ENCODE data around the gene CFAP141.

The CFAP141 gene

DNA sequence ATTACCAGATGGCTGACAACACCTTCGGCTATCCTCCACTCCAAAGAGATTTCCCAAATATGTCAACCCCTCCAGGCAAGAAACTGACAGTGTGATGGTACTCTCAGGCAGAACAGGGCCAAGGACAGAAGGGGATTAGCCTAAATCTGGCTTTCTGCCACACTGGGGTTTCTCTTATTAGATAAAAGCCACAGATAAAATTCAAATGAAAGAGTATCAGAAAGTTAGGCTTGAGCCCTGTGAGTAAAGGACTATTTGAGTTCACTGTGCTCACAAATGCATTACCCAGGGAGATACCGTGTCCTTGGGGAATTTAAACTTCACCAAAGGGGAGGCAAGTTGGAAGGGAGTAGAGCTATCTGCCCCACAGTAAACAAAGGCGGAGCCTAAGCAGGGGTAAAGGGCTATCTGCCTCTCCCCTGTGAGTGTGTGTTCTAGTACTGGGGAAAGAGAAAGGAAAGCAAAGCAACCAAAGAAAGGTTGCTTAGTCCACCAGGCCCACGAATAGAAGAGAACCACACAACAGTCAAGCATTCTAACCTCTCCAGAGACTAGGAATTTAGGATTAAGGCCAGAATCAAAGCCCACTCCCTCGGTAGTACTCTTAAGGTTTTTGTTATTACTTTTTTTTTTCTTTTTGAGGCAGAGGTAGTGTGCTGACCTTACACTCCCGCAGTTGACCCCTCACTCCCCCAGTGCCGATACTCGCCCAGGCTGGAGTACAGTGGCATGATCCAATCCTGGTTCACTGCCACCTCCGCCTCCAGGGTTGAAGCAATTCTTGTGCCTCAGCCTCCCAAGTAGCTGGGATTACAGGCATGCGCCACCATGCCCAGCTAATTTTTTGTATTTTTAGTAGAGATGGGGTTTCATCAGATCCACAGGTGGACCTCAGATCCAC, 27.0 kb downstream of the CFAP141 start:
- H3K9ac ChIP-seq (ENCODE audit: low read length), result no peak overlapping the region
- H3K4me1 ChIP-seq (ENCODE audit: control insufficient read depth, insufficient read depth, low read length), result peaks cover 7% of the 10 kb centered on the region
- H3K36me3 ChIP-seq (ENCODE audit: control insufficient read depth, insufficient read depth, low read length), result peaks cover 6% of the 10 kb centered on the region
- H3K4me3 ChIP-seq (ENCODE audit: low read length), result peak overlapping the region; percentile 22
- no peaks in the 10 kb centered on the region for H3K27me3 ChIP-seq (ENCODE audit: control insufficient read depth, insufficient read depth, low read length)
- H3K27ac ChIP-seq (ENCODE audit: low read depth, low read length), result no peak overlapping the region

DNA sequence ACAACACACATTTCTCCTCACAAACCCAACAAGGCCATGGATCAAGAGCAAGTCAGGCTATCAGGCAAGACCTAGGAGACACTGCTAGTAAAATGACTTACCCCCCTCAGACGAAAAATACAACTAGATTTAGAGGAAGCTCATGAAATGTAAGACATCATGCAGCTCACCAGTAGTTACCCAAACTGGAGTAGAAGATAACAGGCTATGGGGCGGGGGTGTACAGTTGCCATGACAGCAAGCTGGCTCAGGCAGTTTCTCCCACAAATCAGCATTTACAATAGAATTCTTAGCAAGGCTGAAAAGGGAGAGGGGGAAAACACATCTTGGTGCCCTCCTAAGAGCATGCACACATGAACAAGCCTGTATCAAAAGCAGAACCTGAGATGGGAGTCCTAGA, 28.1 kb downstream of the CFAP141 start:
- H3K4me3 ChIP-seq (ENCODE audit: low read length), result no peak overlapping the region
- no peak overlapping the region for H3K27ac ChIP-seq (ENCODE audit: low read depth, low read length)
- H3K27me3 ChIP-seq (ENCODE audit: control insufficient read depth, insufficient read depth, low read length), result no peaks in the 10 kb centered on the region

DNA sequence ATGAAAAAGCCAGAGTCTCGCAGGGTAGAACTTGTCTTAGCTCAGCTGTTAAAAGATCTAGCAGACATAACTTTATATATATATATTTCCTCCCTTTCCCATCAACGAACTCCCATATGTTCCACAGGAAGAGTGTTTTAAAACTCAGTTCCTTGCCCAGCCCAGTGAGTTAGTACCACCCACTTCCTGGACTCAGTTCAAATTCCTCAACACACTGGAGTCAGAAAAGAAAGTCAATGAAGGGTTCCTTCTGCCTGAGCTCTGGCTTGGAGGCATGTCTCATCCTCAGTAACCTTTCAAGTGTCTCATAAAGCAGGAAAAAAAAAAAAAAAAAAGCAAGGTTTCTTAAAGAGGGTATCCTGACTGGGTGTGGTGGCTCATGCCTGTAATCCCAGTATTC, 29.8 kb downstream of the CFAP141 start:
- H3K9ac ChIP-seq (ENCODE audit: low read length), result no peak overlapping the region
- H3K4me1 ChIP-seq (ENCODE audit: control insufficient read depth, insufficient read depth, low read length), result peaks cover 3% of the 10 kb centered on the region
- H3K27ac ChIP-seq (ENCODE audit: low read depth, low read length), result no peak overlapping the region
- H3K36me3 ChIP-seq (ENCODE audit: control insufficient read depth, insufficient read depth, low read length), result peaks cover 19% of the 10 kb centered on the region
- H3K4me3 ChIP-seq (ENCODE audit: low read length), result no peak overlapping the region
- no peaks in the 10 kb centered on the region for H3K27me3 ChIP-seq (ENCODE audit: control insufficient read depth, insufficient read depth, low read length)

More for the DNA sequence above, 28.1 kb downstream of the CFAP141 start:
- Histone ChIP-seq H3K9ac (ENCODE audit: low read length) (no peak overlapping the region), H3K36me3 (ENCODE audit: control insufficient read depth, insufficient read depth, low read length) (peaks cover 9% of the 10 kb centered on the region), H3K4me1 (ENCODE audit: control insufficient read depth, insufficient read depth, low read length) (peaks cover 7% of the 10 kb centered on the region)

DNA sequence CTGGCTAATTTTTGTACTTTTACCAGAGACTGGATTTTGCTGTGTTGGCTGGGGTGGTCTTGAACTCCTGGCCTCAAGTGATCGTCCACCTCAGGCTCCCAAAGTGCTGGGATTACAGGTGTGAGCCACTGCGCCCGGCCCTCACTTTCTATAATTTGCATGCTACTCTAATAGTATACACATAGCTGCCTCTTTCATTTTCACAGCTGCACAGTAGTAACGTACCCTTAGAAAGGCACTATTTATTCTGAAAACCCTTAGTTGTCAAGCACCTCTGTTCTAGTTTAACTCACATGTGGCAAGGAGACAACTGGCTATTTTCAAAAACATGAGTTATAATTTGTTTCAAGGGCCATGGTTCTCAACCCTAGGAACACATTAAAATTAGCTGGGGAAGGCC, 31.5 kb downstream of the CFAP141 start:
- no peaks in the 10 kb centered on the region for H3K27me3 ChIP-seq (ENCODE audit: control insufficient read depth, insufficient read depth, low read length)
- no peak overlapping the region for H3K27ac ChIP-seq (ENCODE audit: low read depth, low read length)
- no peak overlapping the region for H3K4me3 ChIP-seq (ENCODE audit: low read length)
- peaks cover 35% of the 10 kb centered on the region for H3K36me3 ChIP-seq (ENCODE audit: control insufficient read depth, insufficient read depth, low read length)
- H3K4me1 ChIP-seq (ENCODE audit: control insufficient read depth, insufficient read depth, low read length), result peaks cover 3% of the 10 kb centered on the region
- H3K9ac ChIP-seq (ENCODE audit: low read length), result no peak overlapping the region

DNA sequence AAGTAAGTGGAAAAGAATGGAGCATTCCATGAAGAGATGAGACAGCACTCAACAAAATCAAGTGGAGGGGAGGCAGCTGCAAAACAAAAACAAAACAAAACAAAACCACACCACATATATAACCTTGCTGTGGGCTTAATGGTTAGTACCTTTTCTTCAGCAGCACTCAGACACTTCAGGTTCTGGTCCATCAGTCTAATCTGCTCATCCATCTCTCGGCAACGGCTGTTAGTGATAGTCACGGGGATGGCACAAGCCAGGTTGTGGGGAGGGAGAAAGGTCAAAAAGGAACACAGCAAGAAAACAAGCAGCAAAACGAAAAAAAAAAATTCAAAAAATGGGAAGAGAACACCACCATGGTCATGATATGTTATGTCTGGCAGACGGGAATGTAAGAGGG, 34.3 kb downstream of the CFAP141 start:
- no peak overlapping the region for H3K9ac ChIP-seq (ENCODE audit: low read length)
- H3K36me3 ChIP-seq (ENCODE audit: control insufficient read depth, insufficient read depth, low read length), result peaks cover 39% of the 10 kb centered on the region
- H3K27me3 ChIP-seq (ENCODE audit: control insufficient read depth, insufficient read depth, low read length), result no peaks in the 10 kb centered on the region
- H3K27ac ChIP-seq (ENCODE audit: low read depth, low read length), result no peak overlapping the region
- no peak overlapping the region for H3K4me3 ChIP-seq (ENCODE audit: low read length)
- no peaks in the 10 kb centered on the region for H3K4me1 ChIP-seq (ENCODE audit: control insufficient read depth, insufficient read depth, low read length)

DNA sequence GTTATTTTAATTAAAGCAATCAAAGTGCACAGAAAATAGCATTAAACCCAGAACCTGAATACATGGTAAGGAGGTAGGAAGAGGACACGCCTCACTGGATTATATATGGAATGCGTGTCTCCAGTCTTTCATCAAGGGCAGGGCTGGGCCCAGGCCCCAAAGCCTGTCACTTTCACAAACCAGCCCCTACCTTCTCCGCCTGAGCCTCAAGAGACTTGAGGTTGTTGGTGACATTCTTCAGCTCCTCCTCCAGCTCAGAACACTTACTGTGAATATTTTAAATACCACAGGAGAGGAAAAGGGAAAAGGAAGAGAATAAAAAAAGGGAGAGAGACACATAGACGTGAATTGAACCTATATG, 34.9 kb downstream of the CFAP141 start:
- H3K27me3 ChIP-seq (ENCODE audit: control insufficient read depth, insufficient read depth, low read length), result no peaks in the 10 kb centered on the region
- H3K27ac ChIP-seq (ENCODE audit: low read depth, low read length), result no peak overlapping the region
- H3K36me3 ChIP-seq (ENCODE audit: control insufficient read depth, insufficient read depth, low read length), result peaks cover 41% of the 10 kb centered on the region
- H3K9ac ChIP-seq (ENCODE audit: low read length), result no peak overlapping the region
- H3K4me1 ChIP-seq (ENCODE audit: control insufficient read depth, insufficient read depth, low read length), result no peaks in the 10 kb centered on the region
- H3K4me3 ChIP-seq (ENCODE audit: low read length), result no peak overlapping the region

DNA sequence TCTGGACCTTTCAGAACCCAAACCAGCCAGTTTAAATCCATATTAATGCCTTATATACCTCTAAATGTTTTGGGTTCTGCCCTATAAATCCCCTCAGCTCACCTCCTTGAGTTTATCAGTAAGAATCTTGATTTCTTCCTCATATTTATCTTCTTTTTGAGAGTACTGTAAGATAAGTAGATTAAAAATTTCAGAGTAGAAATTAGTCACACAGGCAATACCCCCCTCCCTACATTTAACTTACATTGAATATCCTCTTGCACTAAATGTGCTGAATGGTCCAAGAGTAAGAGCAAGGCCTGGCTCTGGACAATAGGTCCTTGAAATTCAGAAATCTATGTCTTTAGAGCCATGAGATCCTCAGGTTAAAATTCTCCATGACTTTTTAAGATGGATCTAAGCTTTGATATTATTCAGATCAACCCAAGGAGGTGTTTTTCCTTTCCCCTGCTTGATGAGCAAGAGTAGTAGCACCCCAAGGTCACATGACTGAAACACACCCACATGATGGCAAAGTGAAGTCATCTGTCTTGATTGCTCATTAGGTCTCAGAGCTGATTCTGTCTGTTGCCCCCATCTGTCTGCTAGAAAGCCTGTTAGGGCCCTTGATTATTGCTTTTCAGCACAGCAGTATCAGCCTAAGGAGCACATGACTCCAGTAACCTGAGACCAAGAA, 35.4 kb downstream of the CFAP141 start:
- no peaks in the 10 kb centered on the region for H3K27me3 ChIP-seq (ENCODE audit: control insufficient read depth, insufficient read depth, low read length)
- no peak overlapping the region for H3K4me3 ChIP-seq (ENCODE audit: low read length)
- H3K27ac ChIP-seq (ENCODE audit: low read depth, low read length), result no peak overlapping the region
- H3K9ac ChIP-seq (ENCODE audit: low read length), result no peak overlapping the region
- no peaks in the 10 kb centered on the region for H3K4me1 ChIP-seq (ENCODE audit: control insufficient read depth, insufficient read depth, low read length)
- H3K36me3 ChIP-seq (ENCODE audit: control insufficient read depth, insufficient read depth, low read length), result peaks cover 44% of the 10 kb centered on the region

DNA sequence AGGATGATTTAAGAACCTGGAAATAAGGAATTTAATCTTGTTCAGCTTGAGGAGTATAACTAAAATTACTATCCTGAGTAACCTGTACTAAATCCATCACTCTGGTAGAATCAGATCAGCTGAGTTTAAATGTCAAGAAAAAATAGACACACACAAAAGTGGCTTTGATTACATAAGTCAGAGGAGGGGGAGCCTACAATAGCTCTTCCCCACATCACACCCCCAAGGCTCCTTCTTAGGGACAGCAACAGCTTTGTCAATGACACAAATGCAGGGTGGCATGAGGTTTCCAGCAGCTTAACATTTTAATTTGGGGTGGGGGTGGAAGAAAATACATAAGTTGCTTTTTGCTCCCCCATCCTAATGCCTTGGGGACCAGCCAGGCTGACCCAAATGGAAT, 38.7 kb downstream of the CFAP141 start:
- H3K4me3 ChIP-seq (ENCODE audit: low read length), result no peak overlapping the region
- no peak overlapping the region for H3K27ac ChIP-seq (ENCODE audit: low read depth, low read length)
- H3K36me3 ChIP-seq (ENCODE audit: control insufficient read depth, insufficient read depth, low read length), result peaks cover 50% of the 10 kb centered on the region
- H3K4me1 ChIP-seq (ENCODE audit: control insufficient read depth, insufficient read depth, low read length), result no peaks in the 10 kb centered on the region
- H3K9ac ChIP-seq (ENCODE audit: low read length), result no peak overlapping the region
- no peaks in the 10 kb centered on the region for H3K27me3 ChIP-seq (ENCODE audit: control insufficient read depth, insufficient read depth, low read length)

DNA sequence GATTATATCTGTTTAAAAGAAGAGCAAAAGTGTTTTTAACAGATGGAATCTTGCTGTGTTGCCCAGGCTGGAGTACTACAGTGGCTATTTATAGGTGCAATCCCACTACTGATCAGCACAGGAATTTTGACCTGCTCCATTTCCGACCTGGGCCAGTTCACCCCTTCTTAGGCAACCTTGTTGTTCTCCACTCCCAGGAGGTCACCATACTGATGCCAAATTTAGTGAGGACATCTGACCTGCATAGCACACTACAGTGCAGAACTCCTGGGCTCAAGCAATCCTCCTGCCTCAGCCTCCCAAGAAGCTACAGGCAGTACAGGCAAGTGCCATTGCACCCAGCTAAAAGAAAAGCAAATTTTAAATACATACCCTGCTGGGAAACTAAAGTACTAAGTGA, 39.9 kb downstream of the CFAP141 start:
- H3K36me3 ChIP-seq (ENCODE audit: control insufficient read depth, insufficient read depth, low read length), result peaks cover 39% of the 10 kb centered on the region
- H3K4me1 ChIP-seq (ENCODE audit: control insufficient read depth, insufficient read depth, low read length), result no peaks in the 10 kb centered on the region
- no peaks in the 10 kb centered on the region for H3K27me3 ChIP-seq (ENCODE audit: control insufficient read depth, insufficient read depth, low read length)
- H3K27ac ChIP-seq (ENCODE audit: low read depth, low read length), result no peak overlapping the region
- H3K9ac ChIP-seq (ENCODE audit: low read length), result no peak overlapping the region
- H3K4me3 ChIP-seq (ENCODE audit: low read length), result no peak overlapping the region

DNA sequence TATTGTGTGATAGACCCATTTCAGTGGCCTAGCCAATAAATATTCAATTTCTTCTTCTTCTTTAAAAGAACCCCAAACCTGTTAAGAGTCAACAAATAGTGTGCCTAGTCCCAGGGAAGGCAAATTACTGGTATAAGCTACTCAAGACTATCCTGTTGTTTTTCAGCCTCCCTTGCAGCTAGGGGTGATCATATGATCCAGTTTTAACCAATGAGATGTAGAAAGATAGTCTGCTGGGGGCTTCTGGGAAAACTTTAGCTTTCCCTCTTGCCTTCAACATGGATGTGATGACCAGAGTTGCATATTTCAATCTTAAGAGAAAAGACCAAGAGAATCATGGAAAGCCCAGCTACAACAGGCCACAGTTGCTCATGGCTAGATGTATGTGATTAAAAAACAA, 46.6 kb downstream of the CFAP141 start:
- H3K4me1 ChIP-seq (ENCODE audit: control insufficient read depth, insufficient read depth, low read length), result peaks cover 10% of the 10 kb centered on the region
- H3K27me3 ChIP-seq (ENCODE audit: control insufficient read depth, insufficient read depth, low read length), result no peaks in the 10 kb centered on the region
- H3K4me3 ChIP-seq (ENCODE audit: low read length), result no peak overlapping the region
- peaks cover 21% of the 10 kb centered on the region for H3K36me3 ChIP-seq (ENCODE audit: control insufficient read depth, insufficient read depth, low read length)
- H3K9ac ChIP-seq (ENCODE audit: low read length), result no peak overlapping the region
- H3K27ac ChIP-seq (ENCODE audit: low read depth, low read length), result no peak overlapping the region

DNA sequence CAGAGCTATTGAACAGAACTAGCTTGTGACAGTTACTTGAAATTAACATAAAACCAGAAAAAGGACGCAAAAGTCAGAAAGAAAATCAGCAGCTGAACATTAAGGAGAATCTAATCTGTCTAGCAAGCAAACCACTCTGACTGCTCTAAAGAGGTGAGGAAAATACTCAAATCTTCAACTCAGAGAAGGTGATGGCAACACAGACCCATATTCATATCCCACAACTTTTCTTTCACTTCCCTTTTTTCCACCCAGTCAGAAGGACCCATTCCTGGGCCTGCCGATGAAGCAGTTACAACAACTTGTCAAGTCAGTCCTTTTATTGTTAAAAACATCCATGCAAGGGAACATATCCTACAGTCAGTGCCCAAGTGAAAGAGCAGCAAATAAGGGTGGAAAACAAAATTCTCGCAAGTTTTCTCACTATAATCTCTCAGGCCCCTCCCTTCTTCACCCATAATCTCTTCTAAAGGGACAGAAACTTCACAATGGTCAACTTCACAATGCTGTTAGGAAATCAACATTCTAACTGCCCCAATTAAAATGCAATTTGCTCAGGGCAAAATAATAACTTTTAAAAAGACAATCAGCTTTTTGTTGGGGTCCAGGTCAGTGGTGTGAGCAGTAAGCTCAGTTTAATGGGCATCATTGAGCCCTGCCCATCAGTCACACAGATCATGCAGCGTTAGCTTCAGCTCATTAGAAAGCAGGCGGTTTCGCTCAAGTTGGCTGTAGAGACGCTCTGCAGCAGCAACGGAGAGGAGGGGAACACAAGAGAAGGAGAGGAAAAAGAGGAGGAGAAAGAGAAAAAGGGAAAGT, 47.6 kb downstream of the CFAP141 start:
- H3K9ac ChIP-seq (ENCODE audit: low read length), result no peak overlapping the region
- H3K4me3 ChIP-seq (ENCODE audit: low read length), result no peak overlapping the region
- peaks cover 10% of the 10 kb centered on the region for H3K4me1 ChIP-seq (ENCODE audit: control insufficient read depth, insufficient read depth, low read length)
- no peak overlapping the region for H3K27ac ChIP-seq (ENCODE audit: low read depth, low read length)
- peaks cover 11% of the 10 kb centered on the region for H3K36me3 ChIP-seq (ENCODE audit: control insufficient read depth, insufficient read depth, low read length)
- no peaks in the 10 kb centered on the region for H3K27me3 ChIP-seq (ENCODE audit: control insufficient read depth, insufficient read depth, low read length)

DNA sequence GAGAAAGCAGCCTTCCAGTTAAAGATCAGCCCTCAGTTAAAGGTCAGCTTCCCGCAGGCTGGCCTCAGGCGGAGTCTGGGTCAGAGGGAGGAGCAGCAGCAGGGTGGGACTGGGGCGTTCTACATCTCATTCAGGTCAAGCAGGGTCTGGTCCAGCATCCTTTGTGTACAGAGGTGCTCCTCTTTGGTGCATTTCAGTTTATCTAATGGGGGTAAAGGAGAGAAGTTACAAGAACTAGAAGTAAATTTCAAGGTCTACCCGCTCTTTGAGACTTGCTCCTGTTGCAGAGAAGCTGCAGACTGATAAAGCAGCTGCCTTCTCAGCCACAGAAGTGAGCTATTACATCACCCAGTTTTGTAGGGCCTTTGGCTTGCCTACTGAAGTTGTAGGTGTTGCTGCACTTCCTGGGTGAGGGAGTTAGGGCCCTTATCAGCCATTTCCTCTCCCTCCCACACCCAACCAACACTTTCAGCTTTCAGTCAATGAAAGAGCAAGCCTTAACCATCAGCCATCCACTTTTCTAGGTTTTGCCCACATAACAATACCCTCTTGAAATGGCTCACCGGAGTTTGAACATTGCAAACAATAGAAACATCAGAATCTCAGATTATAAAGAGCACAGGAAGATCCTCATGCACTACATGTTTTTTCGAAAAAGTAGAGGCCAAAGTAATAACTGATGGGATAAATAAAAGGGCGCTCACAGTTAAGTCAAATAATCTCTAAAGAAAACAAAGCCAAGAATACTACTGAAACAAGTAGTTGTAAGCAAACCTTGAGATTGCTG, 48.4 kb downstream of the CFAP141 start:
- Histone ChIP-seq H3K36me3 (ENCODE audit: control insufficient read depth, insufficient read depth, low read length) (peaks cover 11% of the 10 kb centered on the region), H3K9ac (ENCODE audit: low read length) (no peak overlapping the region), H3K27me3 (ENCODE audit: control insufficient read depth, insufficient read depth, low read length) (no peaks in the 10 kb centered on the region), H3K4me1 (ENCODE audit: control insufficient read depth, insufficient read depth, low read length) (peaks cover 10% of the 10 kb centered on the region), H3K27ac (ENCODE audit: low read depth, low read length) (no peak overlapping the region), H3K4me3 (ENCODE audit: low read length) (no peak overlapping the region)

Data from rectal smooth muscle tissue (tissue), 1 donor.